Endothelial cell of umbilical vein (primary cell): ENCODE data around the gene TLX1. TPM values are rescaled to one million over a fixed set of nuclear protein-coding genes. Genes with fewer than 3 reads are reported as not detected.

ENCODE experiments used
- BruUV-seq: library from RNA; stranded (reverse); fragments of 400-500 nt; replicated peaks from 2 replicates; lab custom pipeline; 2021; lab: Mats Ljungman, UMichigan
- CTCF ChIA-PET: fragments of 300-600, 350-600 bp; sonication (Branson Sonifier 250); formaldehyde crosslinking; loops from one replicate; lab custom pipeline; 2021; ENCODE audit warnings: antibody characterized with exemption, inconsistent platforms; lab: Charles Lee
- POLR2A ChIA-PET: fragments of 300-600, 350-600 bp; sonication (Branson Sonifier 250); formaldehyde crosslinking; loops from one replicate; lab custom pipeline; 2021; ENCODE audit warnings: antibody characterized with exemption, inconsistent platforms; lab: Charles Lee
- DNase-seq: peaks from one replicate; pipeline ENCODE4 v3.0.0-alpha.2; 2011; ENCODE audit warnings: low read depth, low spot score
- FAIRE-seq: peaks from 2 replicates; lab custom pipeline; 2011; peaks lifted over from hg19 to GRCh38; lab: Jason Lieb, UNC
- H2AFZ ChIP-seq: 2 replicates; pipeline ENCODE4 v1.6.0; 2012; ENCODE audit warnings: low read depth, low read length, control low read depth, inconsistent platforms
- H3K27ac ChIP-seq: 2 replicates; pipeline ENCODE4 v1.5.1; 2011; ENCODE audit warnings: low read depth, mild to moderate bottlenecking, control low read depth, low read length, moderate library complexity; ENCODE audit not compliant: insufficient read depth
- H3K27me3 ChIP-seq, 2 experiments: 2 replicates each; pipeline versions ENCODE4 v1.6.0 to v1.6.1; 2011; ENCODE audit warnings: low read length in 2 of 2, mixed read lengths in 1 of 2; ENCODE audit not compliant: control insufficient read depth in 2 of 2, insufficient read depth in 2 of 2
- H3K36me3 ChIP-seq, 2 experiments: 2 replicates in 1 of 2; 3 replicates in 1 of 2; pipeline ENCODE4 v1.5.1; 2011; ENCODE audit warnings: low read length in 2 of 2, mild to moderate bottlenecking in 1 of 2, moderate library complexity in 1 of 2; ENCODE audit not compliant: control insufficient read depth in 2 of 2, insufficient read depth in 2 of 2; ENCODE audit errors: extremely low read depth in 1 of 2
- H3K4me1 ChIP-seq: 3 replicates; pipeline ENCODE4 v1.5.1; 2011; ENCODE audit warnings: mild to moderate bottlenecking, low read length; ENCODE audit not compliant: control insufficient read depth, insufficient read depth; ENCODE audit errors: extremely low read depth
- H3K4me2 ChIP-seq: 2 replicates; pipeline ENCODE4 v1.6.1; 2011; ENCODE audit warnings: low read length, control low read depth, mixed read lengths; ENCODE audit not compliant: insufficient read depth
- H3K4me3 ChIP-seq, 3 experiments: fragments of 200-600 bp in 1 of 3; sonication (generic), shearing (Covaris generic) in 1 of 3; replicated peaks in 1 of 3; 2 replicates each; pipeline ENCODE4 v1.5.1; 2011 to 2016; ENCODE audit warnings: control low read depth in 3 of 3, low read length in 3 of 3, mild to moderate bottlenecking in 2 of 3, inconsistent platforms in 1 of 3, low read depth in 1 of 3, moderate library complexity in 1 of 3; ENCODE audit not compliant: insufficient read depth in 1 of 3
- H3K79me2 ChIP-seq: 2 replicates; pipeline ENCODE4 v1.6.0; 2012; ENCODE audit warnings: low read length, inconsistent platforms; ENCODE audit not compliant: control insufficient read depth, insufficient read depth
- H3K9ac ChIP-seq: replicated peaks from 2 replicates; pipeline ENCODE3; 2011; ENCODE audit warnings: low read length, control low read depth; ENCODE audit not compliant: insufficient read depth; ENCODE audit errors: extremely low read depth
- H3K9me1 ChIP-seq: replicated peaks from 3 replicates; pipeline ENCODE4 v1.6.0; 2011; ENCODE audit warnings: mild to moderate bottlenecking, low read length; ENCODE audit not compliant: control insufficient read depth, insufficient read depth; ENCODE audit errors: extremely low read depth
- H3K9me3 ChIP-seq: replicated peaks from 2 replicates; pipeline ENCODE4 v1.5.1; 2012; ENCODE audit warnings: low read length, inconsistent platforms; ENCODE audit not compliant: control insufficient read depth, insufficient read depth
- H4K20me1 ChIP-seq: replicated peaks from 2 replicates; pipeline ENCODE3; 2011; ENCODE audit warnings: mild to moderate bottlenecking, low read length; ENCODE audit not compliant: control insufficient read depth, insufficient read depth; ENCODE audit errors: extremely low read depth
- EZH2 ChIP-seq: IDR thresholded peaks from 2 replicates; pipeline ENCODE4 v1.6.1; 2012; ENCODE audit warnings: borderline replicate concordance, low read depth, mild to moderate bottlenecking, moderate library complexity, low read length, inconsistent platforms; ENCODE audit not compliant: severe bottlenecking
- GATA2 ChIP-seq: IDR thresholded peaks from 2 replicates; pipeline ENCODE4 v1.7.0; 2011; ENCODE audit warnings: low read depth, mild to moderate bottlenecking, moderate library complexity, mixed read lengths, low read length; ENCODE audit not compliant: insufficient read length, insufficient read depth
- POLR2AphosphoS5 ChIP-seq: IDR thresholded peaks from 2 replicates; pipeline ENCODE4 v1.6.1; 2012; ENCODE audit warnings: low read depth, mild to moderate bottlenecking, control low read depth, low read length, moderate library complexity; ENCODE audit not compliant: insufficient read depth
- dilution Hi-C: fragments of 300-500 bp; cut with MboI; formaldehyde crosslinking; loops from one replicate; pipeline ENCODE4 v1.15.0; 2019; ENCODE audit warnings: low sequenced_read_pairs; ENCODE audit not compliant: extremely low pct_ligation_motif_present
- intact Hi-C: fragments of 100-400 bp; cut with micrococcal nuclease; formaldehyde crosslinking; loops from one replicate; pipeline ENCODE4 v1.10.0; 2022
- polyA plus RNA-seq, 4 experiments: library from polyadenylated mRNA; depleted of rRNA in 3 of 4; stranded (reverse) in 3 of 4; unstranded in 1 of 4; fragments of >200 nt; gene quantifications; 2 replicates each; pipeline versions ENCODE4 v1.2.1 to v1.2.3, GENCODE V29; 2011 to 2012; ENCODE audit warnings: missing spikeins in 1 of 4
- total RNA-seq: library from RNA; stranded (reverse); gene quantifications from 2 replicates; pipeline ENCODE4 v1.2.3, GENCODE V29; 2021
- TF ChIP-seq, protein P1 (sequence below), 2 donors: IDR thresholded peaks; 1 replicate in 1 of 2; 2 replicates in 1 of 2; pipeline ENCODE4 v1.5.1; 2011; ENCODE audit warnings: low read length in 2 of 2, mild to moderate bottlenecking in 2 of 2, moderate library complexity in 2 of 2, control low read depth in 1 of 2, inconsistent platforms in 1 of 2, low read depth in 1 of 2; ENCODE audit not compliant: insufficient read depth in 1 of 2; ENCODE audit errors: extremely low read depth in 1 of 2
- TF ChIP-seq, protein P2 (sequence below): IDR thresholded peaks from 2 replicates; pipeline ENCODE4 v1.6.1; 2011; ENCODE audit not compliant: insufficient read depth, insufficient read length

Gene TLX1
- total and polyA plus RNA-seq, 2 donors (not counting 3 experiments of a cell fraction or from before 2014, with no cell fraction given): not detected

DNA sequence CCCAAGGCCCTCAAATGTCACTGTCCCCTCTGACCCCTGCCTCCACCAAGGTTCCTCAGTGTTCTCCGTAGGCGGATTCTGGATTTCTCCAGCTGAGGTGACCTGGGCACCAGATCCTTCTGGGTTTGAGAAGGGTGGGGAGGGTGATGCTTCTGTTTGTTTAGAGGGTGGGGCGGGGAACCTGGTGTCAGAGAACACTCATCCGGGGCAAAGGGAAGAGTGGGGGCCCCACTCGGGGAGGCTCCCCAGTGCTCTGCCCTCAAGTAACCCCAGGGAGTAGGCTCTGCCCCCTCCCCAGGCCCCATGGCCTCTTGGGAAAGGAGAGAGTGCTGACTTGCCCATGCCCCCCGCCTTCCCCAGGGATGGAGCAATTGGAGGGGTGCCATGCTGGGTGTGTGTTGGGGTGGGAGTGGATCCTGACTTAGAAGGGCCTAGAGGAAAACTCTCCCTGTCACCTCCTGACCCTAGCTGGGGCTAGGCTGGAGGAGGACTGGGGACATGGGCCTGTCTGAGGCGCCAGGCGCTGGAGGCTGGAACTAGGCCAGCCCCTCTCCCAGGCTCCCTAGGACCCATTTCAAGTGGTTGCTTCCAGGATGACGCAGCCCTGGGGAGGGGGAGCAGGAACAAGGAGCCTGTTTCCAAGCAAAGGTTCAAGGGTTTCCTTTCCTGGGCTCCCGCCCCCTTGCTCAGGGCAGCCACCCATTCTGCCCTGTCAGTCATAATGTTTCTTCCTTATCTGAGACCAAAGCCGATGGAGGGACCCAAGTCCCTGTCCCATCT is 41.4 kb upstream of the TLX1 start:
- Histone ChIP-seq H3K4me3 (no peak overlapping the region), H3K4me1 (no peaks in the 10 kb centered on the region), H3K9me1 (no peaks in the 10 kb centered on the region), H3K27ac (no peak overlapping the region), H3K36me3 (no peaks in the 10 kb centered on the region), H2AFZ (no peak overlapping the region), H3K4me2 (no peak overlapping the region), H3K79me2 (no peaks in the 10 kb centered on the region), H4K20me1 (no peaks in the 10 kb centered on the region), H3K9me3 (no peaks in the 10 kb centered on the region), H3K9ac (no peak overlapping the region), H3K27me3 (peaks cover 28 to 33% of the 10 kb centered on the region in 2 experiments)
- no peak for DNase-seq
- no peak for TF ChIP-seq GATA2
- TF ChIP-seq, protein P1, sequence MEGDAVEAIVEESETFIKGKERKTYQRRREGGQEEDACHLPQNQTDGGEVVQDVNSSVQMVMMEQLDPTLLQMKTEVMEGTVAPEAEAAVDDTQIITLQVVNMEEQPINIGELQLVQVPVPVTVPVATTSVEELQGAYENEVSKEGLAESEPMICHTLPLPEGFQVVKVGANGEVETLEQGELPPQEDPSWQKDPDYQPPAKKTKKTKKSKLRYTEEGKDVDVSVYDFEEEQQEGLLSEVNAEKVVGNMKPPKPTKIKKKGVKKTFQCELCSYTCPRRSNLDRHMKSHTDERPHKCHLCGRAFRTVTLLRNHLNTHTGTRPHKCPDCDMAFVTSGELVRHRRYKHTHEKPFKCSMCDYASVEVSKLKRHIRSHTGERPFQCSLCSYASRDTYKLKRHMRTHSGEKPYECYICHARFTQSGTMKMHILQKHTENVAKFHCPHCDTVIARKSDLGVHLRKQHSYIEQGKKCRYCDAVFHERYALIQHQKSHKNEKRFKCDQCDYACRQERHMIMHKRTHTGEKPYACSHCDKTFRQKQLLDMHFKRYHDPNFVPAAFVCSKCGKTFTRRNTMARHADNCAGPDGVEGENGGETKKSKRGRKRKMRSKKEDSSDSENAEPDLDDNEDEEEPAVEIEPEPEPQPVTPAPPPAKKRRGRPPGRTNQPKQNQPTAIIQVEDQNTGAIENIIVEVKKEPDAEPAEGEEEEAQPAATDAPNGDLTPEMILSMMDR (IDR thresholded peaks at IDR 0.05; ENCODE audit: extremely low read depth in 1 of 2, insufficient read depth in 1 of 2, low read depth in 1 of 2, low read length in 2 of 2): no peak
- TF ChIP-seq, protein P2, sequence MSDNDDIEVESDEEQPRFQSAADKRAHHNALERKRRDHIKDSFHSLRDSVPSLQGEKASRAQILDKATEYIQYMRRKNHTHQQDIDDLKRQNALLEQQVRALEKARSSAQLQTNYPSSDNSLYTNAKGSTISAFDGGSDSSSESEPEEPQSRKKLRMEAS: no peak
- no peak for TF ChIP-seq POLR2AphosphoS5
- TF ChIP-seq EZH2: no peak
- CTCF ChIA-PET: interaction anchor here (6.7 kb wide), 1 partner anchor 7 kb away, joined by 52 read pairs; no protein-coding TSS in a partner anchor
- no TSS peak for BruUV-seq
- intact Hi-C loops: no loop called here
- dilution Hi-C loops: no loop called here
- FAIRE-seq: no peak
- POLR2A ChIA-PET: no interaction called here
